ENCODE results near the gene RORC.
"Not testable (repeated sequence)": the region's sequence is repeated elsewhere in the genome, so short reads cannot be mapped to it uniquely, and the experiment has no call there.

DNA sequence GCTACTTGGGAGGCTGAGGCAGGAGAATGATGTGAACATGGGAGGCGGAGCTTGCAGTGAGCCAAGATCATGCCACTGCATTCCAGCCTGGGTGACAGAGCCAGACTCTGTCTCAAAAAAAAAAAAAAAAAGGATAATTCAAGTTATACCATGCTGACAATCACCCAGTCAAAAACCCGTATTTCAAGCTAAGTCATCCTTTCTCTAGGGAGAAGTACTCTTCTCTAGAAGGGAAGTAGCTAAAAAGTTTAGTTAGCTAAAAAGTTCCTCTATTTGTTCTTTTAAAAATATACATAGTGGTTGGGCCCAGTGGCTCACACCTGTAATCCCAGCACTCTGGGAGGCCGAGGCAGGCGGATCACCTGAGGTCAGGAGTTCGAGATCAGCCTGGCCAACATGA, 50.9 kb downstream of the RORC start:
- TF ChIP-seq, protein P1, sequence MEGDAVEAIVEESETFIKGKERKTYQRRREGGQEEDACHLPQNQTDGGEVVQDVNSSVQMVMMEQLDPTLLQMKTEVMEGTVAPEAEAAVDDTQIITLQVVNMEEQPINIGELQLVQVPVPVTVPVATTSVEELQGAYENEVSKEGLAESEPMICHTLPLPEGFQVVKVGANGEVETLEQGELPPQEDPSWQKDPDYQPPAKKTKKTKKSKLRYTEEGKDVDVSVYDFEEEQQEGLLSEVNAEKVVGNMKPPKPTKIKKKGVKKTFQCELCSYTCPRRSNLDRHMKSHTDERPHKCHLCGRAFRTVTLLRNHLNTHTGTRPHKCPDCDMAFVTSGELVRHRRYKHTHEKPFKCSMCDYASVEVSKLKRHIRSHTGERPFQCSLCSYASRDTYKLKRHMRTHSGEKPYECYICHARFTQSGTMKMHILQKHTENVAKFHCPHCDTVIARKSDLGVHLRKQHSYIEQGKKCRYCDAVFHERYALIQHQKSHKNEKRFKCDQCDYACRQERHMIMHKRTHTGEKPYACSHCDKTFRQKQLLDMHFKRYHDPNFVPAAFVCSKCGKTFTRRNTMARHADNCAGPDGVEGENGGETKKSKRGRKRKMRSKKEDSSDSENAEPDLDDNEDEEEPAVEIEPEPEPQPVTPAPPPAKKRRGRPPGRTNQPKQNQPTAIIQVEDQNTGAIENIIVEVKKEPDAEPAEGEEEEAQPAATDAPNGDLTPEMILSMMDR (IDR thresholded peaks at IDR 0.05) = not testable (repeated sequence)
- not testable (repeated sequence) for TF ChIP-seq POLR2A (IDR thresholded peaks at IDR 0.05)
